SK-N-SH (cell line): ENCODE results near the gene RBM19.

ENCODE experiments used
- CTCF ChIP-seq: fragments of 200-600 bp; sonication (generic); IDR thresholded peaks from 2 replicates; pipeline ENCODE4 v1.6.1; 2017; ENCODE audit warnings: antibody characterized with exemption, mild to moderate bottlenecking, moderate library complexity
- EZH2phosphoT487 ChIP-seq: fragments of 200-600 bp; sonication (generic); IDR thresholded peaks from 2 replicates; pipeline ENCODE4 v1.6.1; 2017; ENCODE audit warnings: low read depth, mixed run types, mild to moderate bottlenecking, antibody characterized with exemption, moderate library complexity, borderline replicate concordance
- FOXJ3 ChIP-seq: sonication (generic); formaldehyde crosslinking; IDR thresholded peaks from 2 replicates; pipeline ENCODE4 v1.5.1; 2020; ENCODE audit warnings: mild to moderate bottlenecking, missing genetic modification reagents
- PBX3 ChIP-seq: IDR thresholded peaks from 2 replicates; pipeline ENCODE4; 2012
- RAD21 ChIP-seq: IDR thresholded peaks from 2 replicates; pipeline ENCODE4 v1.6.1; 2012; ENCODE audit warnings: mild to moderate bottlenecking, low read length
- RCOR1 ChIP-seq: fragments of 150-350 bp; IDR thresholded peaks from 2 replicates; pipeline ENCODE4 v1.6.1; 2017; ENCODE audit warnings: antibody characterized with exemption, low read length
- SMC3 ChIP-seq: IDR thresholded peaks from 2 replicates; pipeline ENCODE4 v1.6.1; 2012; ENCODE audit warnings: low read depth, low read length, improper control_type of control experiment
- TEAD4 ChIP-seq: IDR thresholded peaks from 2 replicates; pipeline ENCODE4 v1.4.0; 2012; ENCODE audit warnings: mild to moderate bottlenecking, borderline replicate concordance; ENCODE audit not compliant: insufficient read depth
- YY1 ChIP-seq: IDR thresholded peaks from 2 replicates; pipeline ENCODE4 v1.4.0; 2012; ENCODE audit warnings: low read depth, mild to moderate bottlenecking
- ZBTB33 ChIP-seq: IDR thresholded peaks from 2 replicates; pipeline ENCODE4 v1.4.0; 2012; ENCODE audit warnings: low read depth, borderline replicate concordance
- TF ChIP-seq, protein P1 (sequence below): IDR thresholded peaks from 2 replicates; pipeline ENCODE4 v1.4.0; 2012; ENCODE audit warnings: low read depth

DNA sequence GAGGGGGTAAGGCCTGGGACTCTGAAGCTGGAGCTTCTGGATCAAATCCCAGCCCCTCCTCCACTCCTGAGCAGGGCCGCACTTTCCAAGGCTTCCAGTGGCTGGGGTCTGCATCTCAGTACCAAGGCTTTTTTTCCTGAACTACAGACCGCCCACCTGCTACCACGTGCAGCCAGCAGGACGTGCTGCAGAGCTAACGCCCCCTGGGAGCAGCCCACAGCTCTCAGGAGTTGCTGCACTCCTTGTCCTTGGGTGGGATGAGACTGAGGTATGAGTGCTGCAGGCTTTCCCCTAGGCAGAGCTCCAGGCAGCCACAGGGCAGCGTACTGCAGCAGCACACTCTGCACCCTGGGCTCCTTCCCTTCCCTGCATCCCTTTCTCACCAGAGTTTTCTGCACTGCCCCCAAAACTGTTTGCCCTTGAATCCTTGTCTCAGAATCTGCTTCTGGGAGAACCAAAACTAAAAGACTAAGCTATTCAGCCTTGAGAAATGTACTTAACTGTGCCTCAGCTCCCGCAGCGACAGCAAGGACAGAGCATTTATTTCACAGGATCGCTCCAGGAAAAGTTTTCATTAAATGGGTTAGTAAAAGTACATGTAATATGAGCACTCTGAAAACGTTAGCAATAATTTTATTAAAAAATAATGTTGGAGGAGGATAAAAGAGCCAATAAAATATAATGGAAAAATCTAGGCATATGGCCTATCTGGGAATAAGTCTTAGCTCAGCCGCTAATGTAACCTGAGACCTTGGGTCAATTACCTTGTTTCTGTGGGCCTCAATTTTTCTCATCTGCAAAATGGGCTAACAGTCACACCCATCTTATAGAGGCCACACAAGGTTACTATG is 25.5 kb downstream of the RBM19 start:
- no peak for TF ChIP-seq RCOR1
- TF ChIP-seq EZH2phosphoT487: no peak
- TF ChIP-seq ZBTB33: no peak
- TF ChIP-seq TEAD4: no peak
- TF ChIP-seq CTCF: no peak
- TF ChIP-seq PBX3: no peak
- TF ChIP-seq RAD21: no peak
- TF ChIP-seq, protein P1, sequence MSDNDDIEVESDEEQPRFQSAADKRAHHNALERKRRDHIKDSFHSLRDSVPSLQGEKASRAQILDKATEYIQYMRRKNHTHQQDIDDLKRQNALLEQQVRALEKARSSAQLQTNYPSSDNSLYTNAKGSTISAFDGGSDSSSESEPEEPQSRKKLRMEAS: no peak
- no peak for TF ChIP-seq SMC3
- TF ChIP-seq YY1: no peak
- no peak for TF ChIP-seq FOXJ3 (CRISPR knock-in tag)
